DOHH2 (cell line): ENCODE data around the gene HNRNPU.

Experiments
- H3F3A ChIP-seq: fragments of 200-600 bp; sonication (generic), shearing (Covaris generic); 2 replicates; pipeline ENCODE4 v1.6.0; 2016; ENCODE audit warnings: antibody characterized with exemption, mild to moderate bottlenecking; ENCODE audit not compliant: control insufficient read depth, insufficient read depth
- H3K27ac ChIP-seq: fragments of 200-600 bp; sonication (generic); 2 replicates; pipeline ENCODE4 v1.5.1; 2014; ENCODE audit warnings: low read depth, mild to moderate bottlenecking, low read length, moderate library complexity
- H3K27me3 ChIP-seq: fragments of 200-600 bp; sonication (generic); 2 replicates; pipeline ENCODE4 v1.6.1; 2014; ENCODE audit warnings: mild to moderate bottlenecking, low read length, mixed read lengths; ENCODE audit not compliant: control insufficient read depth
- H3K36me3 ChIP-seq: fragments of 200-600 bp; sonication (generic); 2 replicates; pipeline ENCODE4 v1.6.1; 2014; ENCODE audit warnings: mild to moderate bottlenecking, low read length, moderate library complexity, mixed read lengths; ENCODE audit not compliant: control insufficient read depth
- H3K4me1 ChIP-seq: fragments of 200-600 bp; sonication (generic); 2 replicates; pipeline ENCODE4 v1.6.1; 2014; ENCODE audit warnings: mild to moderate bottlenecking, low read length, mixed read lengths; ENCODE audit not compliant: control insufficient read depth
- H3K4me2 ChIP-seq: fragments of 200-600 bp; sonication (generic); 2 replicates; pipeline ENCODE4 v1.6.0; 2014; ENCODE audit warnings: mild to moderate bottlenecking, low read length, moderate library complexity
- H3K4me3 ChIP-seq: fragments of 200-600 bp; sonication (generic); 2 replicates; pipeline ENCODE4 v1.5.1; 2014; ENCODE audit warnings: mild to moderate bottlenecking, low read length, mixed read lengths
- H3K79me2 ChIP-seq: fragments of 200-600 bp; sonication (generic); 2 replicates; pipeline ENCODE4 v1.6.1; 2014; ENCODE audit warnings: mild to moderate bottlenecking, low read length, mixed read lengths; ENCODE audit not compliant: control insufficient read depth
- H3K9me2 ChIP-seq: fragments of 200-600 bp; sonication (generic); replicated peaks from 2 replicates; pipeline ENCODE4 v1.6.1; 2014; ENCODE audit warnings: mild to moderate bottlenecking, low read length, mixed read lengths; ENCODE audit not compliant: control insufficient read depth
- H3K9me3 ChIP-seq: fragments of 200-600 bp; sonication (generic); 2 replicates; pipeline ENCODE4 v1.6.1; 2014; ENCODE audit warnings: antibody characterized with exemption, low read length, mixed read lengths; ENCODE audit not compliant: control insufficient read depth, insufficient read depth
- H4K20me1 ChIP-seq: fragments of 200-600 bp; sonication (generic); 2 replicates; pipeline ENCODE4 v1.6.0; 2014; ENCODE audit warnings: low read depth, mild to moderate bottlenecking, antibody characterized with exemption, low read length, moderate library complexity; ENCODE audit not compliant: control insufficient read depth, insufficient read depth
- CTCF ChIP-seq: fragments of 200-600 bp; sonication (generic); IDR thresholded peaks from one replicate; pipeline ENCODE4 v1.5.1; 2014; ENCODE audit warnings: antibody characterized with exemption, mild to moderate bottlenecking, low read depth, low read length; ENCODE audit not compliant: poor library complexity, severe bottlenecking
- EZH2phosphoT487 ChIP-seq: fragments of 200-600 bp; sonication (generic); IDR thresholded peaks from 2 replicates; pipeline ENCODE4 v1.6.1; 2017; ENCODE audit warnings: borderline replicate concordance, mild to moderate bottlenecking, antibody characterized with exemption, low read length, moderate library complexity, mixed read lengths

The HNRNPU gene

DNA sequence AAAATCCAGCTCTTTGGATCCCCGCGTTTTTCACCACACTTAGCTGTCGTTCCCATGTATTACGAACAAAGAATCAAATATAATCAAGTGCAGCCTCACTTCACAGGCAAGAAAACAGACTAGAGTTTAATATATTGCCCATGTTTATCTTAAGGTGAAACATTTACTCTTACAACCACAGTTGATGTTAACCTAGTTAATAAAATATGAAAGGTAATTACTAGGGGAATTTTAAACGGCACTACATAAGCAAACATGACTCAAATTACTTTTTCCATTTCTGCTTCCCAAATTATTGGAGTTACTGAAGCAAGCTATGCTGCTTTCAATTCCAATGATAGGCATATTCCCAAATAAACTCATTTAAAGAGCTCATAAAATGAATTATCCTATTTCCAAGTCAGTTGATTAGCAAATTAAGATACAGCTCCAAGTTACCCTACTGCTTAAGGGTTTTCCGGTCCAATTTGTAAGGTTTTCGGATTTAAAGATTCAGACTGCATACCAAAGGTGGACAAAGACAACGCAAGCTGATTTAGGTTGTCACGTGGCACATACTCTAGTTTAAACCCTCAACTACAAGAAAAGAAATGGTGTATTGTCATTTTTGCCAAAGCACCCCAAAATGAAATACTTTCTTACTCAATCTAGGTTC, 22.9 kb downstream of the HNRNPU start:
- H3K27me3 ChIP-seq: no peaks in the 10 kb centered on the region
- H4K20me1 ChIP-seq: no peaks in the 10 kb centered on the region; the same call in 1 of the 2 replicates
- peak overlapping the region; percentile 91; the same call in 1 of the 2 replicates for H3K4me2 ChIP-seq
- H3K9me3 ChIP-seq: no peaks in the 10 kb centered on the region
- H3K4me1 ChIP-seq: peaks cover 43% of the 10 kb centered on the region
- peaks cover 85% of the 10 kb centered on the region for H3F3A ChIP-seq
- peaks cover 98% of the 10 kb centered on the region for H3K36me3 ChIP-seq
- H3K27ac ChIP-seq: no peak overlapping the region
- peaks cover 69% of the 10 kb centered on the region for H3K79me2 ChIP-seq
- H3K4me3 ChIP-seq: no peak overlapping the region
- no peak for TF ChIP-seq EZH2phosphoT487
- no peaks in the 10 kb centered on the region for H3K9me2 ChIP-seq

- Histone ChIP-seq H3K4me3 (0 out of 2 replicates have a peak overlapping the region, but pooled peaks have one; percentile 3), H3K9me3 (no peaks in the 10 kb centered on the region), H3K4me2 (peak overlapping the region; percentile 91), H4K20me1 (no peaks in the 10 kb centered on the region; the same call in 1 of the 2 replicates), H3K79me2 (peaks cover 75% of the 10 kb centered on the region), H3K36me3 (peaks cover 95% of the 10 kb centered on the region), H3K4me1 (peaks cover 43% of the 10 kb centered on the region), H3K27ac (0 out of 2 replicates have a peak overlapping the region, but pooled peaks have one; percentile 21), H3K9me2 (no peaks in the 10 kb centered on the region), H3K27me3 (no peaks in the 10 kb centered on the region), H3F3A (peaks cover 79% of the 10 kb centered on the region)
- no peak for TF ChIP-seq EZH2phosphoT487
- TF ChIP-seq CTCF: no peak
These were observed 24.0 kb downstream of the HNRNPU start for GRCh38 chr1:244840219-244840794.

- Histone ChIP-seq H3K9me2 (no peaks in the 10 kb centered on the region), H3K79me2 (peaks cover 75% of the 10 kb centered on the region), H3K4me3 (peak overlapping the region; percentile 32), H3K4me1 (peaks cover 43% of the 10 kb centered on the region), H4K20me1 (no peaks in the 10 kb centered on the region; the same call in 1 of the 2 replicates), H3K27ac (peak overlapping the region; percentile 21), H3F3A (peaks cover 73% of the 10 kb centered on the region), H3K36me3 (peaks cover 89% of the 10 kb centered on the region), H3K27me3 (no peaks in the 10 kb centered on the region), H3K9me3 (no peaks in the 10 kb centered on the region), H3K4me2 (peak overlapping the region; percentile 91)
- TF ChIP-seq CTCF: no peak
- TF ChIP-seq EZH2phosphoT487: no peak
These were observed 24.7 kb downstream of the HNRNPU start for GRCh38 chr1:244839656-244840055.

DNA sequence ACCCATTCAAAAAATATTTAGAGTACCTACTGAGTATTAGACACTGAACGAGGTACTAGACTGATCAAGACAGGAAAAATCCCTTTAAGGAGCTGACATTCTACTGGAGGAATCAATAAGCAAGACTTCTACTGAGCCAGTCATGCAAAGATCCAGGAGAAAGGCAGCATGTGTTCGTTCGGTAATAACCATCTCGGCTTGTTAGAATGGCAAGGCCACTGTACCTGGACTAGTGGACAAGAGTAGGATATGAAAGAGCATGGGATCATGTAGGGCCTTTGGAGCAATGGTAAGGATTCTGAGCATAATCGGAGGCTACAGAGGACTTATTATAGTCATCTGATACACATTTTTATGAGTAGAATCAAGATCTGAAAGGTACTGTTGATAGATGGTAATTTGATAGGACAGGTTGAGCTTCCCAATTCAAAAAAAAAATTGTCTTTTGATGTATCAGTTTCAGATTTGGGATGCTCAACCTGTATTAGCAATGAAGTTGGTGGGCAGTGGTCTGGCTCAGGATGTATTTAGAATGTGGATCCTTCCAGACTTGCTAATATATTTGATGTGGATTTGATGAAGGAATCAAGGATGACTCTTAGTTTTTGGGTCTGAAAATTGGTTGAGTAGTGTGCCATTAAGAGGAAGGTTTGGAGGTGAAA, 26.6 kb downstream of the HNRNPU start:
- peak overlapping the region; percentile 79 for H3K4me3 ChIP-seq
- peaks cover 76% of the 10 kb centered on the region for H3K79me2 ChIP-seq
- H3K4me2 ChIP-seq: peak overlapping the region; percentile 91
- H3K36me3 ChIP-seq: peaks cover 70% of the 10 kb centered on the region
- no peaks in the 10 kb centered on the region for H3K27me3 ChIP-seq
- H3F3A ChIP-seq: peaks cover 66% of the 10 kb centered on the region
- no peaks in the 10 kb centered on the region for H3K9me2 ChIP-seq
- TF ChIP-seq EZH2phosphoT487 (no peak), CTCF (no peak)
- peak overlapping the region; percentile 93 for H3K27ac ChIP-seq
- no peaks in the 10 kb centered on the region for H3K9me3 ChIP-seq
- H4K20me1 ChIP-seq: no peaks in the 10 kb centered on the region; the same call in 1 of the 2 replicates
- peaks cover 55% of the 10 kb centered on the region for H3K4me1 ChIP-seq
